ENCODE measurements around the gene TSPAN32.

DNA sequence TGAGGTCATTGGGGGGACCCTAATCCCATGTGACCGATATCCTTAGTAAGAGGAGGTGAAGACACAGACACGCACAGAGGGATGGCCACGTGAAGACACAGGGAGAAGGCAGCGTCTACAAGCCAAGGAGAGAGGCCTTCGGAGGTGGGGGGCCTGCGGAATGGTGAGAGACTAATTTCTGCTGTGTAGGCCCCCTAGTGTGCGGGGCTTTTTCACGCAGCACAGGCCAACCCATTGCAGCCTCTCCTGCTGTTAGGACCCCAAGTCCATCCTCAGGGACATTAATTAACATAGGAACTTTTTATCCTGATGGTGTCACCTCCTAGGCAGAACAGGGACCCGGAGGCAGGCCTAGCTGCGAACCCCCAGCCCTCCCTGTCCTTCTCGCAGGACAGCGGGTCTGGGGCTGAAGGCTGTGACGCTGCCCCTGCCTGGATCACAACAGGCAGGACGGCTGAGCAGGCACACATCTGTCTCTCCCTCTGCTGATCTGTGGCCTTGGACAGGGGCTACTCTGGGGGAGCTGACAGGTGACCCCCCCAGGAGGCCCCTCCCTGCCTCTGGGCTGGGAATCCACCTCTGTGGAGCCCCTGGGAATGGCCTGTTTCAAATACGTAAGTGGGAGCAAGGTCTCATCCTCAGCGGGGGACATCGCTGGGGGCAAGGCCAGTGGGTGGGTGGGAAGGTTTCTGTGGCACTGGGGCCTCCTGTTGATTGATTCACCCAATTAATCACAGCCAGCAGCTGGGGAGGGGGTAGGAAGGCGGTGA lies 39.3 kb upstream of the TSPAN32 start:
- TF ChIP-seq, protein P1, sequence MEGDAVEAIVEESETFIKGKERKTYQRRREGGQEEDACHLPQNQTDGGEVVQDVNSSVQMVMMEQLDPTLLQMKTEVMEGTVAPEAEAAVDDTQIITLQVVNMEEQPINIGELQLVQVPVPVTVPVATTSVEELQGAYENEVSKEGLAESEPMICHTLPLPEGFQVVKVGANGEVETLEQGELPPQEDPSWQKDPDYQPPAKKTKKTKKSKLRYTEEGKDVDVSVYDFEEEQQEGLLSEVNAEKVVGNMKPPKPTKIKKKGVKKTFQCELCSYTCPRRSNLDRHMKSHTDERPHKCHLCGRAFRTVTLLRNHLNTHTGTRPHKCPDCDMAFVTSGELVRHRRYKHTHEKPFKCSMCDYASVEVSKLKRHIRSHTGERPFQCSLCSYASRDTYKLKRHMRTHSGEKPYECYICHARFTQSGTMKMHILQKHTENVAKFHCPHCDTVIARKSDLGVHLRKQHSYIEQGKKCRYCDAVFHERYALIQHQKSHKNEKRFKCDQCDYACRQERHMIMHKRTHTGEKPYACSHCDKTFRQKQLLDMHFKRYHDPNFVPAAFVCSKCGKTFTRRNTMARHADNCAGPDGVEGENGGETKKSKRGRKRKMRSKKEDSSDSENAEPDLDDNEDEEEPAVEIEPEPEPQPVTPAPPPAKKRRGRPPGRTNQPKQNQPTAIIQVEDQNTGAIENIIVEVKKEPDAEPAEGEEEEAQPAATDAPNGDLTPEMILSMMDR (IDR thresholded peaks at IDR 0.05 in 8 of 11, conservative IDR thresholded peaks at IDR 0.05 in 3 of 11) = no peak
- TF ChIP-seq POLR2AphosphoS5 (IDR thresholded peaks at IDR 0.05) = no peak
- TF ChIP-seq POLR2A (IDR thresholded peaks at IDR 0.05) = no peak
